Brain pericyte (primary cell): ENCODE measurements around the gene SUMO3.

Experiments used
- DNase-seq: peaks from one replicate; pipeline ENCODE4 v3.0.0-alpha.2; 2012; ENCODE audit warnings: low read depth, low spot score

SUMO3 gene

GRCh38 chr21:44802396-44803153 is 15.3 kb downstream of the SUMO3 start:
- no peak for DNase-seq

DNA sequence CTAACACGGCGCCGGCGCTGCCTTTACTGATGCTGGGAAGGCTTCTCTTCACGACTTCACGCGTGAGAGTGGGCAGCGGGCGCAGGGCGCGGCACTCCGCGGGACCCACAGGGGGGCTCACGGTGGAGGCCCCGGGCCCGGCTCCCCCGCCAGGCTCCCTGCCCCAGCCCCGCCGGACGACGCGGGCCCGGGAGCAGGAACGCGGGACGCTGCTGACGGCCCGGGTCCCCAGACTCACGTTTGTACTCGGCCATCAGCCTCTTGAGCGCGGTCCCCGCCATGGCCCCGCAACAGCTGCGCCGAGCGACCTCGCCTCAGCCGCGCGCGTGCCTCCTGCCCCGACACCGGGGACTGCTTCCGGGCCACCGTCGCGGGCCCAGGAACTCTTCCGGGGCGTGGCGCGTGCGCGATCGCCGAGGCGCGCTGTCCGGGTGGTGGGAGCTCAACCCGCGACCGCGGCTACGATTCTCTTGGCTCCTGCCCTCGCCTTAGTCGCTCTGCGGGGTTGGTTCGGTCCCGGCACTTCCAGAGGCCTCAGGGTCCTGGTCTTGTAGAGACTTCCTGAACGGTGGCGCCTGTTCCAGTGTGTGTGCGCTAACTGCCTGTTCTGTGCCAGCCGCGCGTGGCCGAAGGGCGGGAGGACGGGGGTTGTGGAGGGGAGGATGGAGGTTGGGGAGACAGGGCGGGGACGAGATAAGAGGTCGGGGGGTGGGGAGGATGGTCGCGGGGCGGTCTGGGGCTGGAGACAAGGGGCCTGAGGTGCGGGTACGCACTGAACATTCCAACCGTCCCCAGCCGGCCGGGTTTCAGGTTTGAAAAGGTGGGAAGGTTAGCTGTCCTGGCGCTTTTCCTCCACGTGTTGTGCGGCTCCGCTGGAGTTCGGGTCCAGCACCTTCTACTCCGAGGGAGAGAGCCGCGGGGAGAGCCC is 16.1 kb downstream of the SUMO3 start, which contains the start of gene UBE2G2:
TSS of gene UBE2G2 (minus strand) at position 353 of the 928 bp plus-strand sequence. CDS start at position 281, 72 bp downstream.
- DNase-seq: no peak

GRCh38 chr21:44800971-44801467 is 16.8 kb downstream of the SUMO3 start:
- DNase-seq: no peak

DNA sequence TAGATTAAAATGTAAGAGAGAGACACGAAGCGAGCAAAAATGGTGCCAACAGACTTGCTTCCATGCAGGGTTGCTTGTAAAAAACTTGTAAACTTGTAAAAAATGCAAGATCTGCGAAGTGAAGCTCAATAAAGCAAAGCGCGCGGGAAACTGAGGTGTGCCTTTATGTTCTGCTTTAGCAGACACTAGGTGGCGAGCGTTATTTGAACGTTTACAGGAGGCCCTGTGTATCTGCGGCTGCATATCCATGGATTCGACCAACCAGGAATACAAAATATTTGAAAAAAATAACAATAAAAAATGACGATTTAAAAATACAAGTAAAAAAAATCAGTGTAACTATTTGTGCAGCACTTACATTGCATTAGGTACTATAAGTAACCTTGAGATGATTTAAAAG is 17.8 kb downstream of the SUMO3 start:
- no peak for DNase-seq

- no peak for DNase-seq
These were observed 18.2 kb downstream of the SUMO3 start for GRCh38 chr21:44799646-44800045.

DNA sequence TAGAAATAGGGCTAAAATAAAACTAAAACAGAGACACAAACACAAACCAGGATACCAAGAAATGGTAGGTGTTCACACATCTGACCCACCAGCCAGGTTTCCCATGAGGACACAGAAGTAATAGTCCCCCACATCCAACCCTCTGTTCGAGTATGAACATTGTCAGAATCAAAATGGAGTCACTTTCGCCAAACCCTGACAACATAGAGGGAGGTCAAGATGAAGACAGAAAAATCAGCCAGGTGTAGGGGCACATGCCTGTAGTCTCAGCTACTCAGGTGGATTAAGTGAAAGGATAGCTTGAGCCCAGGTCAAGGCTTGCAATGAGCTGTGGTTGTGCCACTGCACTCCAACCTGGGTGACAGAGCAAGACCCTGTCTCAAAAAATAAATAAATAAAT is 20.1 kb downstream of the SUMO3 start:
- no peak for DNase-seq

- no peak for DNase-seq
These were observed 22.5 kb downstream of the SUMO3 start for GRCh38 chr21:44795342-44795741.

DNA sequence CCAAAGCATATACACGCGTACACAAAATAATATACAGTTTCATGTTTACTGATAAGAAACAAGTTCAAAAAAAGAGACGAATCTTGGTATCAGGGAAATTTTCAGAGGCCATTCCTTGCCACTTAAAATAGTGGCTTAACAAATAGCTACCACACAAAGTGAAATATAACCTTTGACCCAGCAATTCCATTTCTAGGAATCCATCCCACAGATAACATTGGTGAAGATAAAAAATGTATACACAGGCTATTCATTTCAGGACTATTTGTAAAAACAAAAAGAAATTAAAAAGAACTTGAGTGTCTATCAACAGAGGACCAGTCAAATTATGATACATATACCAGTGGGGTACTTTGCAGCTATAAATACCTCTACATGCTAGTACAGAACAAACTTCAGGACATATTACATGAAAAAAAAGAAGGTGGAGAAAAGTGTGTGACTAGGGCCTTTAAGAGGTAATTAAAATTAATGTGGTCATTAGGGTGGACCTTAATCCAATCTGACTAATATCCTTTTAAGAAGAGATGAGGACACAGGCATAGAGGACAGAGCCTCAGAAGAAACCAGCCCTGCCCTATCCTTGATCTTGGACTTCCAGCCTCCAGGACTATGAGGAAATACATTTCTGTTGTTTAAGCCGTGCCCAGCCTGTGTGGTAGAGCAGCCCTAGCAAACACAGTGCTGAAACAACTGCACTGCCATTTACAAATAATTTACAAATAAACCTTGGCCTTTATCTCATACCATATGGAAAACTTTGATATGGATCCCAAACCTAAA is 24.1 kb downstream of the SUMO3 start:
- no peak for DNase-seq

GRCh38 chr21:44792702-44793591 is 24.9 kb downstream of the SUMO3 start:
- DNase-seq: no peak

GRCh38 chr21:44791993-44792392 is 25.9 kb downstream of the SUMO3 start:
- no peak for DNase-seq

GRCh38 chr21:44791246-44791645 is 26.6 kb downstream of the SUMO3 start:
- DNase-seq: no peak

DNA sequence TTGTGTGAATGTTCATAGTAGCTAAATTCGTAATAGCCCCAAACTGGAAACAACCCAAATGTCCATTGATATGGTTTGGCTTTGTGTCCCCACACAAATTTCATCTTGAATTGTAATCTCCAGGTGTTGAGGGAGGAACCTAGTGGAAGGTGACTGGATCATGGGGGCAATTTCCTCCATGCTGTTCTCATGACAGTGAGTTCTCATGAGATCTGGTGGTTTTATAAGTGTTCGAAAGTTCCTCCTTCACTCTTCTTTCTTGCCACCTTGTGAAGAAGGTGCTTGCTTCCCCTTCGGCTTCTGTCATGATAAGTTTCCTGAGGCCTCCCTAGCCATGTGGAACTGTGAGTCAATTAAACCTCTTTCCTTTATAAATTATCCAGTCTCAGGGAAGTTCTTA is 27.5 kb downstream of the SUMO3 start:
- DNase-seq: no peak

GRCh38 chr21:44789880-44790279 is 28.0 kb downstream of the SUMO3 start:
- no peak for DNase-seq

- DNase-seq: no peak
These were observed 32.1 kb downstream of the SUMO3 start for GRCh38 chr21:44785620-44786335.

DNA sequence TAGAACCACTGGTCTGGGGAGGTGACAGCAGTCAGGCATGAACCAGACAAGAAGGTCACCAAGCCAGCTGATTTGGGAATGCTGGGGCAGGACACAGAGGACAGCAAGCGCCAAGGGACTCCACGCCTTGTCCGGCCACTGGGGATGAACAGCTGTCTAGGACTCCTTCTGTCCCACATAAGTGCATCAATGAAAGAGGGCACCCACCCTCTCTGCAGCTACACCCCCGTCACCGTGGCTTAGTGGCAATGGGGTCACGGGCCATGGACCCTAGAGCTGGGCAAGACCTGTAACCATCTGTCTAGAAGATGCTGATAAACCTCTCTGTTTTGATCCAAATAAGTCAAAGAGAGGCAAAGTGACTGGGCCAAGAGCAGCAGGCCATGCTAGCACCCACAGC is 33.1 kb downstream of the SUMO3 start:
- DNase-seq: no peak

GRCh38 chr21:44783020-44783696 is 34.7 kb downstream of the SUMO3 start:
- no peak for DNase-seq

- DNase-seq: no peak
These were observed 36.9 kb downstream of the SUMO3 start for GRCh38 chr21:44780767-44781459.

DNA sequence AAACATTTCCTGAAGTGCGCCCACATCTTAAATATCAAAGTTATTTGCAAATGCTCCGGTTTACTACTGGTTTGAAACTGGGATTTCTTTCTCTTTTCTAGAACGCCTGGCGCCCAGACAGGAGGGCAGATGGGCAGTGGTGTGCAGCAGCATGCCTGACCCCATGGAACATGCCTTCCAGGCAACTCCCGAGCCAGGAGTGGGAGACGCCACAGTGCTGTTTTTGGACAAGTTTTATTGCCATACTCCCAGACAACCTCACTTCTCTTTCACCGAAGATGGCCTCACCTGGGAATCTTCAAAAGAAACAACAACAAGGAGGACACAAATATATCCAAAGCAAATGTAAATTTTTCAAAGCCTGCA is 37.7 kb downstream of the SUMO3 start:
- DNase-seq: no peak
